ENCODE results near the gene ADAMTS2.

The ADAMTS2 gene

DNA sequence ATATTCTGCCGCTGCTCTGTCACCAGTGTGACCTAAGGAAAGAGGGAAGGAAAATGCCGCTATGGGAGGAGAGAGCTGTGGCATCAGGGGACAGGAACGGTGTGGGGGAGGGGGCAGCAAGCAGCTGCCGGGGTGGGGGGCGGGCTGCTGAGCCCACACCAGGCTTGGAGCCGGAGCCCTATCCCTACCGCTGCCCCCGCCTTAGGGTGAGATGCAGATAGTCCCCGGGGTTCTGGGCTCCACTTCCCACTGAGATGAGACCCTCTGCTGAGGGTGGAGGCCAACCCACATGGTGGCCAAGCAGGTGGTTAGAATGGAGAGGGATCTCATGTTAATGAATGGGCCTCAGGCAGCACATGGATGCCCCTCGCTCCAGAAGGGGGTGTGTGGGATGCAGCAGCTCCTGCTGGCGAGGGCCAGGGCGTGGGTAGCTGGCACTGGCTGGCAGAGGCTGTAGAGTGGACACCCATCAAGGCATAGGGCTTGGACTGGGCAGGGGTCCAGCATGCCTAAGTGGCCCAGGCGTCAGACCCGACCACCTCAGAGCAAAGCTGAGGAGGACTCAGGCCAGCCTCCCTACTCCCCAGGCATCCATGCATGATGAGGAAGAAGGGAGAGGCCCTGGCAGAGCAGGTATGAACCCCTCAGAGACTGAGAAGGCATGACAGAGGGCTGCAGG, 153.6 kb downstream of the ADAMTS2 start:
- H3K27ac ChIP-seq, result no peak overlapping the region
- TF ChIP-seq ZFX (IDR thresholded peaks at IDR 0.05), result no peak
- TF ChIP-seq, protein P1, sequence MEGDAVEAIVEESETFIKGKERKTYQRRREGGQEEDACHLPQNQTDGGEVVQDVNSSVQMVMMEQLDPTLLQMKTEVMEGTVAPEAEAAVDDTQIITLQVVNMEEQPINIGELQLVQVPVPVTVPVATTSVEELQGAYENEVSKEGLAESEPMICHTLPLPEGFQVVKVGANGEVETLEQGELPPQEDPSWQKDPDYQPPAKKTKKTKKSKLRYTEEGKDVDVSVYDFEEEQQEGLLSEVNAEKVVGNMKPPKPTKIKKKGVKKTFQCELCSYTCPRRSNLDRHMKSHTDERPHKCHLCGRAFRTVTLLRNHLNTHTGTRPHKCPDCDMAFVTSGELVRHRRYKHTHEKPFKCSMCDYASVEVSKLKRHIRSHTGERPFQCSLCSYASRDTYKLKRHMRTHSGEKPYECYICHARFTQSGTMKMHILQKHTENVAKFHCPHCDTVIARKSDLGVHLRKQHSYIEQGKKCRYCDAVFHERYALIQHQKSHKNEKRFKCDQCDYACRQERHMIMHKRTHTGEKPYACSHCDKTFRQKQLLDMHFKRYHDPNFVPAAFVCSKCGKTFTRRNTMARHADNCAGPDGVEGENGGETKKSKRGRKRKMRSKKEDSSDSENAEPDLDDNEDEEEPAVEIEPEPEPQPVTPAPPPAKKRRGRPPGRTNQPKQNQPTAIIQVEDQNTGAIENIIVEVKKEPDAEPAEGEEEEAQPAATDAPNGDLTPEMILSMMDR (conservative IDR thresholded peaks at IDR 0.05), result no peak

DNA sequence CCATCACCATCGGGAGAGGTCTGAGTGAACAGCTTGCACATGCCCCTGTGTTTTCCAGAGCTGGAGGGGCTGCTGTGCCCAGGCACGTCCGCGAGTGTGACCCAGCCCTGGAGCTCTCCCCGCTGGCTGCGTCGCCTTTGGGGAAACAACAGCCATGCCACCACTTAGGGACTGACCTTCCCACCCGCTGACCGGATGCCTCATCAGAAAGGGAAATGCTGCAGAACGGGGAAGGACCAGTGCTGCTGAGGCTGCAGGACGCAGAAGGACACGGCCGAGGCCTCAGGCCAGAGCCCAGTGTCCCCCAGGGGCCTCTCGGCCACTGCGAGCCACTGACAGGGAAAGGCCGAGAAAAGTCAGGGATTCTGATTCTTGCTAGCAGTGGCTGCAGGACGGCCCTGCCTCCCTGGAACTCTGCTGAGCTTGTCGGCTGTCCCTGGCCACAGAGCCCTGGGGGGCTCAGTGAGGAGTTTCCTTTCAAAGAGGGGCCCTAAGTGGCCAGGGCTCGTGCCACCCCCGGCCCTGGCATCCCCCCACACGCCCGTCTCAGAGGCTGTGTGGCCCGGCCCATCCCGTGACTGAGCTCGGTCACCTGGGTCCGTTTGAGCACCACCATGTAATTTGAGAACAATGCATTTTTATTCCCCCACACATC, 154.3 kb downstream of the ADAMTS2 start:
- H3K27ac ChIP-seq, result no peak overlapping the region
- TF ChIP-seq, protein P1 (conservative IDR thresholded peaks at IDR 0.05), result no peak
- TF ChIP-seq ZFX (IDR thresholded peaks at IDR 0.05), result no peak

DNA sequence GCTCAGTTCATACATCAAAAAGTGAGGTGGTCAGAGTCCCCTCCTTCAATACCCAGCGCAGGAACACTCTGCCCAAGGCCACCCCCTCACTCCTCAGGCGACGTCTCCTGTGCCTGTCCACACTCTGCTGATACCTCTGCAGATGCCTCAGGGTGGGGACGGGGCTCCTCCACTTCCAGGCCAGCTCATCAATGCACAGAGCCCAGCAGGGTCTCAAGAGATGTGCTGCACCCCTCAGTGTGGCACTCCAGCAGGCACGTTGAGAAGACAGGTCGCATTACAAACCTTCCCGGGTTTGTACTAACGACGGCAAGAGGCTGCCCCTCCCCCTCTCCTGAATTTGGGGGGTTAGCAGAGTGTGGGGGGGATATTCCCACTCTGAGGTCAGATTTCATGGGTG, 156.6 kb downstream of the ADAMTS2 start:
- no peak overlapping the region for H3K27ac ChIP-seq
- TF ChIP-seq, protein P1 (conservative IDR thresholded peaks at IDR 0.05), result no peak
- no peak for TF ChIP-seq ZFX (IDR thresholded peaks at IDR 0.05)

DNA sequence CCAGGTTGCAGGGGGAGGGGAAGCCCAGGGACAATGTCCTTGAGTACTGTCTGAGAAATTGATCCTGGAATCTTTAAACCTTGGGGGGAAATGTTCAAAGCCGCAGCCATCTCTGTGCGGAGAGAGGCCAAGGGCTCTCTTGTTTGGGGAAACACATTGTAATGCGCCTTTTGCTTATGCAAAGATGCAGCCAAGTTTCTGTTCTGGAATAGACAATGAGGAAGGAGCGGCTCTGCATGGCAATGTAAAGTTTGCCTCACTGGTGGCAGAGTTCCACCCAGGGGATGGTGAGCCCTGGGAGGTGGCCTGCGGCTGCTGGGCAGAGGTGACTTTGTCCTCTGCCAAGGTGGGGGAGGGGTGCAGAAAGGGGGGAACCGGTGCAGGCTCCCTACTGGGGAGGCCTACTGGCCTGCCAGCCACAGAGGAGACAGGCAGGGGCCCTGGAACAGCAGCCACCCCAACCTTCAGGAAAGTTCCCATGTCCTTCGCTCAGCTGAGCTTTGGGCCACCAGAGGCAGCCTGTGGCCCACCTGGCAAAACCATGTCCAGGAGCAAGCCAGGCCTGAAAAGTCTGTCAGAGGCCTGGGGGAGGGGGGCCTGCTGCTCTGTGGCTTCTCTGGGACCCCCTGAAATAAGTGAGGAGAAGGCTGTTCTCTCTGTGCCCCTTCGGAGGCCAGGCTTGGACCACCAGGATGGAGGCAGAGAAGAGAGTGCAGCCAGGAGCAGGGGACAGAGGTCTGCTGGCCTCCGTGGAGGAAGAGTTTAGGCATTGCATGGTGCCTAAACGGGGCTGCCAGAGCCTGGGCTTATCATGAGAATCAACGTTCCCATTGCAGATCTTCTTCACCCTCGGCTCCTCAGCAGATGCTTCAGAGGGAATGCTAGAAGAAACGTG, 157.3 kb downstream of the ADAMTS2 start:
- TF ChIP-seq, protein P1 (conservative IDR thresholded peaks at IDR 0.05), result no peak
- no peak for TF ChIP-seq ZFX (IDR thresholded peaks at IDR 0.05)
- H3K27ac ChIP-seq, result no peak overlapping the region

DNA sequence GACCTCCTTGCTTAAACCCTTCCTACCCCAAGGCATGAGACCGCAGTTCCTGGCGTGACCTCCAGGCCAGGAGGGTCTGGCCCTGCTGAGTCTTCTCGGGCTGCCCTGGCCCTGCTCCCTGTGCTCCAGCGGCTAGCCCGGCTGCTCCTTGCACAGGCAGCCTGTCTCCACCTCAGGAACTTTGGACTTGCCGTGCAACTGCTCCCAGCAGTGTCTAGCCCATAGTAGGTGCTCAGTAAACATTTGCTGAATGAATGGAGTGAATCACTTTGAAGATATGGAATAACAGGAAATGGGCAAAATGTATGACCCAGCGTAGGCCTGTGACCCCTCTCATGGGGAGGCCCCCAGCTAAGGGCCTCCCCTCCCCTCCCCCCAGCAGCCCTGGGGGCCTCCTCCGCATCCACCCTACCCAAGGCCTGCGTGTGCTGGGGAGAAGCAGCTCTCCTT, 158.0 kb downstream of the ADAMTS2 start:
- TF ChIP-seq, protein P1 (conservative IDR thresholded peaks at IDR 0.05), result no peak
- TF ChIP-seq ZFX (IDR thresholded peaks at IDR 0.05), result no peak
- H3K27ac ChIP-seq, result no peak overlapping the region

DNA sequence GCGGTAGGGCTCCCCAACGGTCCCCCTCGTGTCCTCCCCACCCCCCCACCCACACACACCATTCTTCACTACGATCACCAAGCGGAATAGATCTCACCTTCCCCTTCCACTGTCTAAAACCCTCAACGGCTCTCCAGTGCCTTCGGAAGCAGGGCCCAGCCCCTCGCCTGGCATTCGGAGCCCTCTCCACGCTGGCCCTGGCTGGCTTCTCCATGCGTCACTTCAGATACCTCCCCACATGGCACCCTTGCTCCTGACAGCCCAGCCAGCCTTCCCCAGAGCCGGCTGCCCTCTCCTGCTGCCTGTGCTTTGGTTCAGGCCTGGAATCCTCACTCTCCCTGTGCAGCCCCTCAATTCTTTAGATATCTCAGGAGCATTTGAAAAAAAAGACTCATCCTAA, 158.5 kb downstream of the ADAMTS2 start:
- TF ChIP-seq ZFX (IDR thresholded peaks at IDR 0.05), result no peak
- TF ChIP-seq, protein P1 (conservative IDR thresholded peaks at IDR 0.05), result no peak
- H3K27ac ChIP-seq, result no peak overlapping the region
